HFFc6 (cell line): Measurements from ENCODE around the gene NDUFV1. TPM values are rescaled to one million over a fixed set of nuclear protein-coding genes. Genes with fewer than 3 reads are reported as not detected.
"Not testable (repeated sequence)": the region's sequence is repeated elsewhere in the genome, so short reads cannot be mapped to it uniquely, and the experiment has no call there.

ENCODE experiments used
- DNase-seq: peaks from one replicate; pipeline ENCODE4 v3.0.0-alpha.2; 2018
- H3K27ac Mint-ChIP-seq: 2 replicates; pipeline ENCODE4 v1.8.0; 2020; ENCODE audit warnings: mild to moderate bottlenecking, mixed read lengths
- H3K27me3 Mint-ChIP-seq: 2 replicates; pipeline ENCODE4 v1.8.0; 2021; ENCODE audit warnings: mild to moderate bottlenecking, moderate library complexity, mixed read lengths; ENCODE audit not compliant: insufficient read depth
- H3K36me3 Mint-ChIP-seq: 2 replicates; pipeline ENCODE4 v1.8.0; 2021; ENCODE audit warnings: low read depth, mixed read lengths
- H3K4me1 Mint-ChIP-seq: 2 replicates; pipeline ENCODE4 v1.8.0; 2020; ENCODE audit warnings: low read depth, mixed read lengths
- H3K4me3 Mint-ChIP-seq: 2 replicates; pipeline ENCODE4 v1.8.0; 2020; ENCODE audit warnings: mild to moderate bottlenecking, moderate library complexity, mixed read lengths
- H3K9me3 Mint-ChIP-seq: 2 replicates; pipeline ENCODE4 v1.8.0; 2020; ENCODE audit warnings: mild to moderate bottlenecking, mixed read lengths
- total RNA-seq, 6 experiments: library from RNA; stranded (reverse); fragmentation: NEBNext Ultra II Directional; extraction: Animal tissue kit (Norgen Biotek cat#: 25700); gene quantifications; 2 replicates in 1 of 6; 3 replicates in 5 of 6; pipeline ENCODE4 v1.2.3, GENCODE V29; 2021
- TF ChIP-seq, protein P1 (sequence below): fragments of 200-600 bp; sonication (generic); IDR thresholded peaks from 2 replicates; pipeline ENCODE4 v1.5.0; 2021; ENCODE audit warnings: antibody characterized with exemption, mild to moderate bottlenecking

Gene NDUFV1
- total RNA-seq, 6 experiments from 2014 or later: 130 to 150 (median 135) TPM

DNA sequence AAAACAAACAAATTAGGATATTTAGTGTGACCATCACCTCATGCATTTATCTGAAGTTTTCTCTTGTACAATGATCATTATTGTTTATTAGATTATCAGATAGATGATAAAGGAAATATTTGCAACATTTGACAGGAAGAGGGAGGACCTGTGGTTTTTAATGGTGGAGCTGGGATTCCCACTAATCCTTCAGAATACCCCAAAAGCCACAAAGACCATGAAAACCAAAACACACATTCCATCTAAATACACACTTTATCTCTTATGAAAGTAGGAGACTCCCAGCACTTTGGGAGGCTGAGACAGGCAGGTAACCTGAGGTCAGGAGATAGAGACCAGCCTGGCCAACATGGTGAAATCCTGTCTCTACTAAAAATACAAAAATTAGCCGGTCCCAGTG, 7.6 kb upstream of the NDUFV1 start:
- H3K9me3 Mint-ChIP-seq: peaks cover 4% of the 10 kb centered on the region; the same call in 1 of the 2 replicates
- DNase-seq: no peak

DNA sequence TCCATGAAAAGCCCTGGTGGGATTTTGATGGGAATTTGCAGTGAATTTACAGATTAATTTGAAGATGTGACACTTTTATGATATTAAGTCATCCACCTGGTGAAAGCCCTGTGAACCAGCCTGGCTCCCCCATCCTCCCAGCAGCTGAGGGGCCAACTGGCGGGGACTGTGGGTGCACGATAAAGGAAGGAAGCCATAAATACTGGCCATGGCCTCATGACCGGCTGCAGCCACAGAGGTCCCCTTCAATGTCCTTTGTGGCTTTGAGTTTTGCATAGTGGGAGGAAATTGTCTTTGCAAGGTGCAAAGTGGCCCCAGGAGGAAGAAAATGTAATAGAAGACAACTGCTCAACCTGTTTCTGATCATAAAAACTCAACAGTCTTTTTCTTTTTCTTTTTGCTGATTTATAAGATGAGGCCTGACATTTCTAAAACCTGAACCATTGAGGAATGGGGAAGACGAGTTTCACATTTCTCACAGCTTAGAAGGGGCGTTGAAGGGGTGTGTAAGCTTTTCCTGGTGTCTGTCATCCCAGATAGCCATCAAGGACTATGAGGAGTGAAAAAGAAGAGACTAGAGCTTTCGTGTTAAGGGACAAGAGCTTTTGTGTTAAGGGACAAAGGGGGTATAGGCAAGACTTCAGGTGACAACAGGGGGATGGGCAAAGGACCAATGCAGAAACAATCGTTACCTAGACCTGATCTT, 6.3 kb upstream of the NDUFV1 start:
- Mint-ChIP-seq H3K9me3 (peaks cover 4% of the 10 kb centered on the region; the same call in 1 of the 2 replicates), H3K4me3 (no peak overlapping the region), H3K4me1 (peaks cover 1% of the 10 kb centered on the region), H3K27me3 (peaks cover 48% of the 10 kb centered on the region), H3K27ac (no peak overlapping the region), H3K36me3 (no peaks in the 10 kb centered on the region)
- DNase-seq: no peak
- TF ChIP-seq, protein P1, sequence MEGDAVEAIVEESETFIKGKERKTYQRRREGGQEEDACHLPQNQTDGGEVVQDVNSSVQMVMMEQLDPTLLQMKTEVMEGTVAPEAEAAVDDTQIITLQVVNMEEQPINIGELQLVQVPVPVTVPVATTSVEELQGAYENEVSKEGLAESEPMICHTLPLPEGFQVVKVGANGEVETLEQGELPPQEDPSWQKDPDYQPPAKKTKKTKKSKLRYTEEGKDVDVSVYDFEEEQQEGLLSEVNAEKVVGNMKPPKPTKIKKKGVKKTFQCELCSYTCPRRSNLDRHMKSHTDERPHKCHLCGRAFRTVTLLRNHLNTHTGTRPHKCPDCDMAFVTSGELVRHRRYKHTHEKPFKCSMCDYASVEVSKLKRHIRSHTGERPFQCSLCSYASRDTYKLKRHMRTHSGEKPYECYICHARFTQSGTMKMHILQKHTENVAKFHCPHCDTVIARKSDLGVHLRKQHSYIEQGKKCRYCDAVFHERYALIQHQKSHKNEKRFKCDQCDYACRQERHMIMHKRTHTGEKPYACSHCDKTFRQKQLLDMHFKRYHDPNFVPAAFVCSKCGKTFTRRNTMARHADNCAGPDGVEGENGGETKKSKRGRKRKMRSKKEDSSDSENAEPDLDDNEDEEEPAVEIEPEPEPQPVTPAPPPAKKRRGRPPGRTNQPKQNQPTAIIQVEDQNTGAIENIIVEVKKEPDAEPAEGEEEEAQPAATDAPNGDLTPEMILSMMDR: no peak

More for the DNA sequence above, 7.6 kb upstream of the NDUFV1 start:
- no peak overlapping the region for H3K4me3 Mint-ChIP-seq
- no peak overlapping the region for H3K27ac Mint-ChIP-seq
- no peaks in the 10 kb centered on the region for H3K4me1 Mint-ChIP-seq
- TF ChIP-seq, protein P1: no peak
- peaks cover 41% of the 10 kb centered on the region for H3K27me3 Mint-ChIP-seq
- H3K36me3 Mint-ChIP-seq: no peaks in the 10 kb centered on the region

DNA sequence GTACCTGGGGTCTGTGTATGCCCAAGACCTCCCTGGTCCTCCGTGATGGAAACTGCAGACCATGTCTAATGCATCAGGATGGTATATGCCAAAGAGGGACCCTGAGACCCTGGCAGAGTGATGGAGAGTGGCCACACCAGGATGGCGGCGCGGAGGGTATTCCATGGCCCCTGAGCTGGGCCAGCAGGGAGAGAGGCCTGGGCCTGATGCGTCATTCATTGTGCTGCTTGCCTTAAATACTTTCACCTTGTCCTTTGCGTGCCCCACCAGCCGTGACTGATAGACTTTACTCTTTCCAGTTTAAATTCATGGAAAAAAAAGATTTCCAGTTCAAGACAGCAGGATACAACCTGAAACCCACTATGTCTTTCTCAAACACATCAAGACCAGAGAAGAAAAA, 5.6 kb upstream of the NDUFV1 start:
- Mint-ChIP-seq H3K4me1 (peaks cover 7% of the 10 kb centered on the region), H3K27me3 (peaks cover 48% of the 10 kb centered on the region), H3K27ac (no peak overlapping the region), H3K36me3 (no peaks in the 10 kb centered on the region), H3K4me3 (no peak overlapping the region), H3K9me3 (peaks cover 4% of the 10 kb centered on the region; the same call in 1 of the 2 replicates)
- DNase-seq: no peak
- TF ChIP-seq, protein P1: no peak

DNA sequence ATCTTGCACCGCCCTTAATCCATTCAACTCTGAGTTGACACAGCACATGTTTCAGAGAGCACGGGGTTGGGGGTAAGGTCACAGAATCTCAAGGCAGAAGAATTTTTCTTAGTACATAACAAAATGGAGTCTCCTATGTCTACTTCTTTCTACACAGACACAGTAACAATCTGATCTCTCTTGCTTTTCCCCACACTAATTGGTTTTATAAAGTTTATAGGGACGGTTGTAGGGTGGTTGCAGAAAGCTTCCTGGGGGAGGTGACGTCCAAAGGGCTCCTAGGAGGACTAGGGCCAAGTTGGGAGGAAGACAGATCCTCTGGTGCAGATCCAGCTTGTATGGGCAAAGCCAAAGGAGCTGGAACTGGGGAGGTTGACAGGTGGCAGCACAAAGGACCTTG, 2.6 kb upstream of the NDUFV1 start:
- H3K36me3 Mint-ChIP-seq, H3K4me3 Mint-ChIP-seq, DNase-seq, H3K9me3 Mint-ChIP-seq, H3K27ac Mint-ChIP-seq: not testable (repeated sequence)
- peaks cover 12% of the 10 kb centered on the region for H3K4me1 Mint-ChIP-seq
- peaks cover 31% of the 10 kb centered on the region for H3K27me3 Mint-ChIP-seq

DNA sequence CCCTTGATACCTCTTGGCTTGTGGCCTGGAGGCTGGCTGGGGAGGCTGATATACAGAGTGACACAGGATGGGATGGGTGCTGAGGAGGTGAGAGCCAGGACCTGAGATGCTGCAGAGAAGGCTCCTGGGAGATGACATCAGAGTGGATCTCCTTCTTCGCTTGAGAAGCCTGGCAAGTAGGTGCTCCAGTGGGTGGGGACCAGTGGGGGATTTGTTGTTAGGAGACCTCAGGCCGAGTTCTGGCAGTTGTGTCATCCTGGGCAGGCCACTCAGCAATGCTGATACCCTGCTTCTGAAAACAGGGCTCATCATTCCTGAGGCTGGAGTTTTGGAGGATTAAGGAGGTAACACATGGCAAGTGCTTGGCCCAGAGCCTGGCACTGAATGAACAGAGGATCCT, 1.9 kb upstream of the NDUFV1 start:
- Mint-ChIP-seq H3K36me3 (no peaks in the 10 kb centered on the region), H3K4me1 (peaks cover 12% of the 10 kb centered on the region), H3K9me3 (peaks cover 4% of the 10 kb centered on the region; the same call in 1 of the 2 replicates), H3K27ac (no peak overlapping the region), H3K27me3 (peaks cover 24% of the 10 kb centered on the region), H3K4me3 (no peak overlapping the region)
- DNase-seq: no peak
- TF ChIP-seq, protein P1: no peak

DNA sequence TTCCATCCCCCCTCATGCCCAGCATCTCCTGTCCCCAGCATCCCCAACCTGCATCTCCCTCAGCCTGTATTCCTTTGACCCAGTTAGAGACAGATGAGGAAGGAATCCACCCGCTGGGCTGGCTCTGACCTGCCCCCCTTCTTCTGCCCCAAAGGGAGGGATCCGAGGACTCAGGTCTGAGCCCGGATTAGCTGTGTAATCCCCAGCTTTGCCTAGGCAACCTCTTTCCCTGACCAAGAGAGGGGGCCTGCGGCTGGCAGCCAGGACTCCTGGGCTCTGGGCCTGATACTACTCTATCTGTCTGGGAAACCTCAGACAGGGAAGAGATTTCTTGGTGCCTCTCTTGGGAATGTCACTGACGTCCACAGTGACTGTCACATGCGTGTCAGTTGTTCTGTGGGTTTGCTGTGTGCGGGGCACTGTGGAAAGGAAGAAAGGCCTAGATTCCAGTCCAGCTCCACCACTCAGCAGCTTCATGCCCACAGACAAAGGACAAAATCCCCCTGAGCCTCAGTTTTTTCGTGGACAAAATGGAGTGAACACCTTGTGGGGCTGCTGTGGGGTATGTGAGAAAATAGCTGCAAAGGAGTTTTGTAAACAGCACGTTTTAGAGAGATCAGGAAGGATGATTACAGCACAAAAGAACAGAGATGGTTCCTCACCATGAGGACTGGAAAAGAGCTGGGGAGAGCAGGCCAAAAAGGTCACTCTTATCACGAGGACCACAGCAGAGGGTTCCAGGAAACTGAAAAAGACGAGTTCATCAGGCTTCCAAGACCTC, 1.3 kb upstream of the NDUFV1 start:
- TF ChIP-seq, protein P1: no peak
- Mint-ChIP-seq H3K4me3 (peak overlapping the region; percentile 45; the same call in 1 of the 2 replicates), H3K36me3 (no peaks in the 10 kb centered on the region), H3K27me3 (peaks cover 21% of the 10 kb centered on the region), H3K27ac (no peak overlapping the region), H3K9me3 (peaks cover 4% of the 10 kb centered on the region; the same call in 1 of the 2 replicates), H3K4me1 (peaks cover 12% of the 10 kb centered on the region)
- no peak for DNase-seq
